IMR-90 (cell line): ENCODE results near the gene HDGF.

Source experiments
- CEBPB ChIP-seq: IDR thresholded peaks from 2 replicates; pipeline ENCODE4 v1.6.1; 2012; ENCODE audit warnings: low read depth, low read length, improper control_type of control experiment
- RCOR1 ChIP-seq: IDR thresholded peaks from 2 replicates; pipeline ENCODE4 v1.6.1; 2012; ENCODE audit warnings: mild to moderate bottlenecking, low read length, improper control_type of control experiment; ENCODE audit not compliant: insufficient replicate concordance
- TF ChIP-seq, protein P1 (sequence below): conservative IDR thresholded peaks from 2 replicates; pipeline ENCODE4 v1.5.1; 2012; ENCODE audit warnings: mild to moderate bottlenecking, low read depth, low read length, improper control_type of control experiment

DNA sequence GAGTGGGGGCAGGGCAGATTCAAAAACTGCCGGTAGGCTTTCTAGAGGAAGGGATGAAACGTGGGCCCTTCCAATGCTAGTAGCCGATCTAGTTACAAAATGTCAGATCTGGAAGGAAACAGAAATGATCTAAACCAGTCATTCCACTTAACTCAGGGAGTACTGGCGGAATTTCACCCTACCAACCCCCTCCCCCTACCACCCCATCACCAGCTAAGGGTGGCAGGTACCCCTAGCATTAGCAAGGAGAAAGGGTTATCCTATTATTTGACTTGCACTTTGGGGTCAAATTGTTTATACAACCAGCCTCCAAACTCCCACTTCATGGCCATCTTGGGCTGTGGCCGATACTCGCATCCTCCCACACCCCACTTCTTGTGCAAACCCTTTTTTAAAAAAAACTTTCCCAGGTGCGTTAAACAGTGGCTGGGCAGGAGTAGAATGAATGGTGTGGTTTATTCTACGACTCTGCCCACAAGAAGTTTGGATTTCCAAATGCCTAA is 9.9 kb downstream of the HDGF start:
- TF ChIP-seq, protein P1, sequence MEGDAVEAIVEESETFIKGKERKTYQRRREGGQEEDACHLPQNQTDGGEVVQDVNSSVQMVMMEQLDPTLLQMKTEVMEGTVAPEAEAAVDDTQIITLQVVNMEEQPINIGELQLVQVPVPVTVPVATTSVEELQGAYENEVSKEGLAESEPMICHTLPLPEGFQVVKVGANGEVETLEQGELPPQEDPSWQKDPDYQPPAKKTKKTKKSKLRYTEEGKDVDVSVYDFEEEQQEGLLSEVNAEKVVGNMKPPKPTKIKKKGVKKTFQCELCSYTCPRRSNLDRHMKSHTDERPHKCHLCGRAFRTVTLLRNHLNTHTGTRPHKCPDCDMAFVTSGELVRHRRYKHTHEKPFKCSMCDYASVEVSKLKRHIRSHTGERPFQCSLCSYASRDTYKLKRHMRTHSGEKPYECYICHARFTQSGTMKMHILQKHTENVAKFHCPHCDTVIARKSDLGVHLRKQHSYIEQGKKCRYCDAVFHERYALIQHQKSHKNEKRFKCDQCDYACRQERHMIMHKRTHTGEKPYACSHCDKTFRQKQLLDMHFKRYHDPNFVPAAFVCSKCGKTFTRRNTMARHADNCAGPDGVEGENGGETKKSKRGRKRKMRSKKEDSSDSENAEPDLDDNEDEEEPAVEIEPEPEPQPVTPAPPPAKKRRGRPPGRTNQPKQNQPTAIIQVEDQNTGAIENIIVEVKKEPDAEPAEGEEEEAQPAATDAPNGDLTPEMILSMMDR: no peak
- no peak for TF ChIP-seq CEBPB
- TF ChIP-seq RCOR1: no peak
